PC-3 (cell line): ENCODE results near the gene C1orf53. TPM values are rescaled to one million over a fixed set of nuclear protein-coding genes. Genes with fewer than 3 reads are reported as not detected.

Source experiments
- ATAC-seq: fragments of 200-7000 bp; cut with Tn5 transposase; 2 replicates; pipeline ENCODE4 v1.9.1; 2020; ENCODE audit warnings: mild to moderate bottlenecking, moderate library complexity
- BruUV-seq: library from RNA; stranded (reverse); fragments of 400-500 nt; replicated peaks from 2 replicates; lab custom pipeline; 2021; lab: Mats Ljungman, UMichigan
- CTCF ChIA-PET: fragments of 300-600 bp; sonication (Branson Sonifier 250); formaldehyde crosslinking; loops from one replicate; lab custom pipeline; 2022; ENCODE audit warnings: antibody characterized with exemption; lab: Charles Lee
- POLR2A ChIA-PET: fragments of 300-600 bp; sonication (Branson Sonifier 250); formaldehyde crosslinking; loops from one replicate; lab custom pipeline; 2022; ENCODE audit warnings: antibody characterized with exemption; ENCODE audit not compliant: unreplicated experiment; lab: Charles Lee
- DNase-seq: peaks from one replicate; pipeline ENCODE4 v3.0.0-alpha.2; 2015
- H2AFZ ChIP-seq: fragments of 300-600 bp; sonication (generic); 2 replicates; pipeline ENCODE4 v1.6.0; 2016; ENCODE audit warnings: antibody characterized with exemption, low read length
- H3F3A ChIP-seq: fragments of 300-600 bp; sonication (generic); one replicate; pipeline ENCODE4 v1.6.0; 2017; ENCODE audit warnings: antibody characterized with exemption, low read length, control low read depth, mild to moderate bottlenecking; ENCODE audit not compliant: unreplicated experiment
- H3K27ac ChIP-seq: fragments of 300-600 bp; sonication (generic); 2 replicates; pipeline ENCODE4 v1.5.1; 2016; ENCODE audit warnings: mild to moderate bottlenecking, low read length
- H3K27me3 ChIP-seq: fragments of 300-600 bp; sonication (generic); 2 replicates; pipeline ENCODE4 v1.6.1; 2016; ENCODE audit warnings: low read length, mixed read lengths
- H3K36me3 ChIP-seq: fragments of 300-600 bp; sonication (generic); 2 replicates; pipeline ENCODE4 v1.6.1; 2016; ENCODE audit warnings: low read depth, mixed run types, low read length, mixed read lengths
- H3K4me1 ChIP-seq: fragments of 300-600 bp; sonication (generic); 2 replicates; pipeline ENCODE4 v1.5.1; 2016; ENCODE audit warnings: low read length; ENCODE audit not compliant: insufficient read depth
- H3K4me2 ChIP-seq: fragments of 300-600 bp; sonication (generic); 2 replicates; pipeline ENCODE4 v1.6.0; 2016; ENCODE audit warnings: low read length
- H3K4me3 ChIP-seq: fragments of 300-600 bp; sonication (generic); 2 replicates; pipeline ENCODE4 v1.5.1; 2016; ENCODE audit warnings: mild to moderate bottlenecking, low read length, mixed read lengths
- H3K79me2 ChIP-seq: fragments of 300-600 bp; sonication (generic); 2 replicates; pipeline ENCODE4 v1.6.1; 2017; ENCODE audit warnings: low read length, mixed read lengths
- H3K9ac ChIP-seq: fragments of 300-600 bp; sonication (generic); 2 replicates; pipeline ENCODE4 v1.6.0; 2016; ENCODE audit warnings: mild to moderate bottlenecking, low read length
- H3K9me2 ChIP-seq: fragments of 300-600 bp; sonication (generic); replicated peaks from 2 replicates; pipeline ENCODE4 v1.6.1; 2016; ENCODE audit warnings: mixed run types, low read length, mixed read lengths
- H3K9me3 ChIP-seq: fragments of 300-600 bp; sonication (generic); 2 replicates; pipeline ENCODE4 v1.6.1; 2016; ENCODE audit warnings: low read length, mixed read lengths
- H4K20me1 ChIP-seq: fragments of 300-600 bp; sonication (generic); 2 replicates; pipeline ENCODE4 v1.6.1; 2016; ENCODE audit warnings: low read length, mixed read lengths
- CTCF ChIP-seq: fragments of 300-600 bp; sonication (generic); conservative IDR thresholded peaks from 2 replicates; pipeline ENCODE4 v1.5.1; 2017; ENCODE audit warnings: antibody characterized with exemption, low read depth, mild to moderate bottlenecking, low read length
- EZH2 ChIP-seq: fragments of 300-600 bp; sonication (generic); IDR thresholded peaks from one replicate; pipeline ENCODE4 v1.6.1; 2017; ENCODE audit warnings: antibody characterized with exemption, mild to moderate bottlenecking, low read length; ENCODE audit not compliant: unreplicated experiment
- EZH2phosphoT487 ChIP-seq: fragments of 300-600 bp; sonication (generic); IDR thresholded peaks from 2 replicates; pipeline ENCODE4 v1.6.1; 2018; ENCODE audit warnings: mild to moderate bottlenecking, antibody characterized with exemption, low read length, borderline replicate concordance
- intact Hi-C: fragments of 100-400 bp; cut with micrococcal nuclease; formaldehyde crosslinking; loops from 2 replicates; pipeline ENCODE4 v1.9.0; 2023
- total RNA-seq: library from RNA; depleted of rRNA; stranded (reverse); fragments of >200 nt; gene quantifications from 2 replicates; pipeline ENCODE4 v1.2.3, GENCODE V29; 2014

C1orf53 gene
- total RNA-seq, 1 experiment from 2014 or later: 10.4 TPM

GRCh38 chr1:197859024-197859423 is 43.4 kb upstream of the C1orf53 start:
- DNase-seq (peak; percentile 27), ATAC-seq (peak; percentile 59)
- Histone ChIP-seq H3K79me2 (no peaks in the 10 kb centered on the region), H3K36me3 (no peaks in the 10 kb centered on the region), H3K9me2 (no peaks in the 10 kb centered on the region), H3F3A (no peaks in the 10 kb centered on the region), H3K4me3 (no peak overlapping the region), H3K27ac (0 out of 2 replicates have a peak overlapping the region, but pooled peaks have one; percentile 18), H4K20me1 (no peaks in the 10 kb centered on the region), H3K27me3 (no peaks in the 10 kb centered on the region), H3K9ac (no peak overlapping the region), H3K4me2 (no peak overlapping the region), H2AFZ (no peak overlapping the region), H3K4me1 (peaks cover 13% of the 10 kb centered on the region), H3K9me3 (no peaks in the 10 kb centered on the region)
- ChIA-PET POLR2A (interaction anchor here (0.6 kb wide), 1 partner anchor 10 kb away, joined by 3 read pairs; no protein-coding TSS in a partner anchor), CTCF (no interaction called here)
- intact Hi-C loops: no loop called here
- BruUV-seq: no TSS peak
- no peak for TF ChIP-seq EZH2phosphoT487
- no peak for TF ChIP-seq EZH2
- TF ChIP-seq CTCF: no peak

- Histone ChIP-seq H3K9me2 (no peaks in the 10 kb centered on the region), H3K36me3 (no peaks in the 10 kb centered on the region), H2AFZ (no peak overlapping the region), H3F3A (no peaks in the 10 kb centered on the region), H3K27me3 (no peaks in the 10 kb centered on the region), H3K4me2 (peak overlapping the region; percentile 36; the same call in 1 of the 2 replicates), H3K9ac (no peak overlapping the region), H3K79me2 (no peaks in the 10 kb centered on the region), H3K4me1 (peaks cover 13% of the 10 kb centered on the region), H4K20me1 (no peaks in the 10 kb centered on the region), H3K4me3 (no peak overlapping the region), H3K9me3 (no peaks in the 10 kb centered on the region), H3K27ac (no peak overlapping the region)
- CTCF ChIA-PET: no interaction called here
- intact Hi-C loops: no loop called here
- DNase-seq (no peak), ATAC-seq (no peak)
- TF ChIP-seq EZH2 (no peak), EZH2phosphoT487 (no peak), CTCF (no peak)
- POLR2A ChIA-PET: no interaction called here
- no TSS peak for BruUV-seq
Observed at GRCh38 chr1:197862221-197862620, 40.2 kb upstream of the C1orf53 start.

GRCh38 chr1:197862671-197863070 is 39.8 kb upstream of the C1orf53 start:
- H3K9me3 ChIP-seq: no peaks in the 10 kb centered on the region
- peak; percentile 52 for DNase-seq
- peak; percentile 59; the same call in 1 of the 2 replicates for ATAC-seq
- peak overlapping the region; percentile 30; the same call in 1 of the 2 replicates for H3K27ac ChIP-seq
- intact Hi-C loops: no loop called here
- H3K79me2 ChIP-seq: no peaks in the 10 kb centered on the region
- H3K36me3 ChIP-seq: no peaks in the 10 kb centered on the region
- POLR2A ChIA-PET: no interaction called here
- H2AFZ ChIP-seq: no peak overlapping the region
- peaks cover 13% of the 10 kb centered on the region for H3K4me1 ChIP-seq
- CTCF ChIA-PET: no interaction called here
- H3K27me3 ChIP-seq: no peaks in the 10 kb centered on the region
- no TSS peak for BruUV-seq
- peak overlapping the region; percentile 36; the same call in 1 of the 2 replicates for H3K4me2 ChIP-seq
- H3F3A ChIP-seq: no peaks in the 10 kb centered on the region
- no peaks in the 10 kb centered on the region for H3K9me2 ChIP-seq
- TF ChIP-seq EZH2 (no peak), CTCF (no peak), EZH2phosphoT487 (no peak)
- H3K4me3 ChIP-seq: no peak overlapping the region
- H3K9ac ChIP-seq: no peak overlapping the region
- H4K20me1 ChIP-seq: no peaks in the 10 kb centered on the region
